ENCODE measurements around the gene NCCRP1.

The NCCRP1 gene

GRCh38 chr19:39248806-39249205 is 52.0 kb downstream of the NCCRP1 start, which contains the start of gene IFNL4:
TSS of gene IFNL4 (minus strand) at chr19:39248856.
- Histone ChIP-seq H3K9me2 (replicated peaks; ENCODE audit: low read depth, low read length) (no peaks in the 10 kb centered on the region), H3K4me1 (ENCODE audit: insufficient read depth, low read length, poor library complexity, severe bottlenecking) (peaks cover 43% of the 10 kb centered on the region), H4K20me1 (ENCODE audit: insufficient read depth, low read length, poor library complexity, severe bottlenecking) (no peaks in the 10 kb centered on the region), H3K79me2 (ENCODE audit: insufficient read depth, low read length) (no peaks in the 10 kb centered on the region), H3K36me3 (ENCODE audit: insufficient read depth, low read length) (no peaks in the 10 kb centered on the region), H3K9me3 (ENCODE audit: insufficient read depth, low read depth, low read length) (no peaks in the 10 kb centered on the region), H2AFZ (ENCODE audit: low read length) (no peak within 1 kb of the TSS), H3F3A (ENCODE audit: low read depth) (peaks cover 15% of the 10 kb centered on the region), H3K27me3 (ENCODE audit: insufficient read depth, low read length, poor library complexity, severe bottlenecking) (no peaks in the 10 kb centered on the region), H3K4me2 (ENCODE audit: low read depth, low read length, poor library complexity, severe bottlenecking) (no peak within 1 kb of the TSS), H3K4me3 (ENCODE audit: low read length, poor library complexity, severe bottlenecking) (no peak within 1 kb of the TSS), H3K9ac (ENCODE audit: low read depth, low read length, poor library complexity, severe bottlenecking) (no peak within 1 kb of the TSS)
- TF ChIP-seq EZH2phosphoT487 (IDR thresholded peaks at IDR 0.05; ENCODE audit: borderline replicate concordance) (no peak), CTCF (conservative IDR thresholded peaks at IDR 0.05; ENCODE audit: low read length) (no peak)

GRCh38 chr19:39251081-39251480 is 54.3 kb downstream of the NCCRP1 start:
- Histone ChIP-seq H3K9me2 (replicated peaks; ENCODE audit: low read depth, low read length) (no peaks in the 10 kb centered on the region), H3F3A (ENCODE audit: low read depth) (peaks cover 16% of the 10 kb centered on the region), H2AFZ (ENCODE audit: low read length) (no peak overlapping the region), H3K4me2 (ENCODE audit: low read depth, low read length, poor library complexity, severe bottlenecking) (no peak overlapping the region), H3K4me3 (ENCODE audit: low read length, poor library complexity, severe bottlenecking) (no peak overlapping the region), H3K79me2 (ENCODE audit: insufficient read depth, low read length) (no peaks in the 10 kb centered on the region), H3K36me3 (ENCODE audit: insufficient read depth, low read length) (no peaks in the 10 kb centered on the region), H3K4me1 (ENCODE audit: insufficient read depth, low read length, poor library complexity, severe bottlenecking) (peaks cover 54% of the 10 kb centered on the region), H3K9me3 (ENCODE audit: insufficient read depth, low read depth, low read length) (no peaks in the 10 kb centered on the region), H4K20me1 (ENCODE audit: insufficient read depth, low read length, poor library complexity, severe bottlenecking) (no peaks in the 10 kb centered on the region), H3K27me3 (ENCODE audit: insufficient read depth, low read length, poor library complexity, severe bottlenecking) (no peaks in the 10 kb centered on the region), H3K9ac (ENCODE audit: low read depth, low read length, poor library complexity, severe bottlenecking) (no peak overlapping the region)
- no peak for TF ChIP-seq EZH2phosphoT487 (IDR thresholded peaks at IDR 0.05; ENCODE audit: borderline replicate concordance)
- no peak for TF ChIP-seq CTCF (conservative IDR thresholded peaks at IDR 0.05; ENCODE audit: low read length)

All from Loucy (cell line).